Esophagus squamous epithelium (tissue), 5 donors: ENCODE data around the gene TECPR2. TPM values are rescaled to one million over a fixed set of nuclear protein-coding genes. Genes with fewer than 3 reads are reported as not detected.
A peak's percentile ranks its signal among the peaks of the same experiment; 100 is the strongest.

Experiments
- DNase-seq: peaks from one replicate; lab custom pipeline; 2025; lab: John Stamatoyannopoulos, UW
- H3K27ac ChIP-seq, 4 donors: fragments of 200-600 bp; sonication (generic); one replicate each; pipeline ENCODE4 v1.5.1; 2016 to 2019; ENCODE audit warnings: mild to moderate bottlenecking in 1 of 4
- H3K27me3 ChIP-seq, 4 donors: fragments of 200-600 bp; sonication (generic); 1 replicate in 3 of 4; 2 replicates in 1 of 4; pipeline versions ENCODE4 v1.5.1 to v1.6.0; 2017 to 2021; ENCODE audit warnings: antibody characterized with exemption in 1 of 4
- H3K36me3 ChIP-seq, 3 donors: fragments of 200-600 bp; sonication (generic); one replicate each; pipeline ENCODE4 v1.5.1; 2016 to 2019
- H3K4me1 ChIP-seq, 3 donors: fragments of 200-600 bp; sonication (generic); one replicate each; pipeline ENCODE4 v1.5.1; 2017 to 2019
- H3K4me3 ChIP-seq, 4 donors: fragments of 200-600 bp; sonication (generic); 1 replicate in 3 of 4; 2 replicates in 1 of 4; pipeline ENCODE4 v1.5.1; 2016 to 2019; ENCODE audit warnings: mild to moderate bottlenecking in 2 of 4, moderate library complexity in 1 of 4
- H3K9me3 ChIP-seq, 3 donors: fragments of 200-600 bp; sonication (generic); one replicate each; pipeline ENCODE4 v1.5.1; 2016 to 2019
- CTCF ChIP-seq, 6 experiments: fragments of 450-650 bp in 4 of 6; fragments of 200-600 bp in 2 of 6; sonication (generic) in 2 of 6; IDR thresholded peaks; one replicate each; pipeline ENCODE4 v1.5.1; 2016 to 2019; ENCODE audit warnings: antibody characterized with exemption in 6 of 6, mild to moderate bottlenecking in 4 of 6, moderate library complexity in 4 of 6
- POLR2A ChIP-seq, 4 donors: fragments of 450-650 bp; IDR thresholded peaks; one replicate each; pipeline ENCODE4 v1.6.1; 2017; ENCODE audit warnings: antibody characterized with exemption in 4 of 4, mild to moderate bottlenecking in 4 of 4, moderate library complexity in 3 of 4
- WGBS, 2 donors: methylation state at CpG; one replicate each; pipeline ENCODE4 v1.1.5; 2018; 5-methylcytosine and 5-hydroxymethylcytosine counted together
- intact Hi-C: fragments of 100-400 bp; cut with DNase I; formaldehyde crosslinking; loops from one replicate; pipeline ENCODE4 v1.15.0; 2022
- total RNA-seq, 4 donors: library from RNA; depleted of rRNA; stranded (reverse); fragments of >200 nt; gene quantifications; one replicate each; pipeline ENCODE4 v1.1.0, GENCODE V29; 2016
- donor health status: DM: yes; HTN: yes; CAD: no.

Gene TECPR2
- total RNA-seq, 4 donors from 2014 or later = 5.4 to 18.1 (median 12.9) TPM

- WGBS, 2 donors = 82 to 94% methylated on average over 10 to 12 of the region's 21 CpGs
- Histone ChIP-seq H3K9me3 (no peaks in the 10 kb centered on the region), H3K36me3 (peaks cover 4 to 49% (median 6%) of the 10 kb centered on the region in 3 donors), H3K4me3 (no peak overlapping the region), H3K27me3 (no peaks in the 10 kb centered on the region), H3K4me1 (peaks cover 0 to 19% (median 3%) of the 10 kb centered on the region in 3 donors), H3K27ac (no peak overlapping the region)
- intact Hi-C loops = no loop called here
- TF ChIP-seq POLR2A (IDR thresholded peaks at IDR 0.05) (no peak), CTCF (IDR thresholded peaks at IDR 0.05) (no peak)
- DNase-seq = no peak
These were observed 136.0 kb downstream of the TECPR2 start for GRCh38 chr14:102498678-102499265.

GRCh38 chr14:102499401-102500157, 136.8 kb downstream of the TECPR2 start:
- intact Hi-C loops = loop anchor here (10.0 kb wide), 1 partner anchor 165 kb away; no protein-coding TSS in a partner anchor
- no peak for DNase-seq
- WGBS, 2 donors = 83 to 86% methylated on average over 18 to 20 of the region's 23 CpGs

GRCh38 chr14:102500158-102500662, 137.5 kb downstream of the TECPR2 start:
- Histone ChIP-seq H3K36me3 (peaks cover 4 to 49% (median 6%) of the 10 kb centered on the region in 3 donors), H3K27me3 (no peaks in the 10 kb centered on the region), H3K9me3 (no peaks in the 10 kb centered on the region), H3K4me3 (no peak overlapping the region), H3K4me1 (peaks cover 0 to 27% (median 3%) of the 10 kb centered on the region in 3 donors), H3K27ac (peak overlapping the region in 3 of 4 donors; percentile 54 to 75 (median 74))
- TF ChIP-seq CTCF (IDR thresholded peaks at IDR 0.05) = no peak
- no peak for TF ChIP-seq POLR2A (IDR thresholded peaks at IDR 0.05)
- intact Hi-C loops = loop anchor here (10.0 kb wide), 1 partner anchor 165 kb away; no protein-coding TSS in a partner anchor
- WGBS, 2 donors = 40 to 77% methylated on average over 4 to 6 of the region's 14 CpGs
- DNase-seq = no peak

More at GRCh38 chr14:102499401-102500157, 136.8 kb downstream of the TECPR2 start:
- H3K27ac ChIP-seq = peak overlapping the region in 3 of 4 donors; percentile 54 to 75 (median 74)
- H3K4me1 ChIP-seq = peaks cover 0 to 27% (median 3%) of the 10 kb centered on the region in 3 donors
- H3K27me3 ChIP-seq = no peaks in the 10 kb centered on the region
- no peaks in the 10 kb centered on the region for H3K9me3 ChIP-seq
- H3K36me3 ChIP-seq = peaks cover 4 to 49% (median 6%) of the 10 kb centered on the region in 3 donors
- no peak overlapping the region for H3K4me3 ChIP-seq
- no peak for TF ChIP-seq POLR2A (IDR thresholded peaks at IDR 0.05)
- TF ChIP-seq CTCF (IDR thresholded peaks at IDR 0.05) = no peak

- intact Hi-C loops = loop anchor here (10.0 kb wide), 1 partner anchor 166 kb away; no protein-coding TSS in a partner anchor
- Histone ChIP-seq H3K27ac (peak overlapping the region in 3 of 4 donors; percentile 54 to 75 (median 74)), H3K9me3 (no peaks in the 10 kb centered on the region), H3K4me3 (no peak overlapping the region), H3K36me3 (peaks cover 4 to 54% (median 6%) of the 10 kb centered on the region in 3 donors), H3K27me3 (no peaks in the 10 kb centered on the region), H3K4me1 (peaks cover 0 to 27% (median 3%) of the 10 kb centered on the region in 3 donors)
- no peak for TF ChIP-seq CTCF (IDR thresholded peaks at IDR 0.05)
- TF ChIP-seq POLR2A (IDR thresholded peaks at IDR 0.05) = no peak
- whole genome bisulfite sequencing, 2 donors = 83% methylated on average over 1 of the region's 3 CpGs; no CpG with 5 or more reads in 1 of the 2 donors
- no peak for DNase-seq
These were observed 138.0 kb downstream of the TECPR2 start for GRCh38 chr14:102500713-102501112.
